Sigmoid colon (tissue), 4 donors: Measurements from ENCODE around the gene SLC51B.

Source experiments
- EP300 ChIP-seq, 4 donors: sonication (generic); formaldehyde crosslinking; IDR thresholded peaks; one replicate each; pipeline ENCODE4 v1.6.1; 2017; ENCODE audit warnings: antibody characterized with exemption in 4 of 4
- POLR2A ChIP-seq, 2 donors: fragments of 450-650 bp; IDR thresholded peaks; one replicate each; pipeline ENCODE4 v1.6.1; 2016; ENCODE audit warnings: antibody characterized with exemption in 2 of 2, mild to moderate bottlenecking in 2 of 2, moderate library complexity in 2 of 2
- POLR2AphosphoS5 ChIP-seq, 4 donors: sonication (generic); formaldehyde crosslinking; IDR thresholded peaks; one replicate each; pipeline ENCODE4 v1.6.1; 2017; ENCODE audit warnings: antibody characterized with exemption in 4 of 4
- TF ChIP-seq, protein P1 (sequence below), 4 experiments: fragments of 450-650 bp in 3 of 4; fragments of 200-600 bp in 1 of 4; IDR thresholded peaks; one replicate each; pipeline ENCODE4 v1.5.1; 2016 to 2019; ENCODE audit warnings: antibody characterized with exemption in 4 of 4, mild to moderate bottlenecking in 3 of 4, moderate library complexity in 2 of 4

GRCh38 chr15:65083262-65083701, 38.1 kb downstream of the SLC51B start:
- TF ChIP-seq, protein P1, sequence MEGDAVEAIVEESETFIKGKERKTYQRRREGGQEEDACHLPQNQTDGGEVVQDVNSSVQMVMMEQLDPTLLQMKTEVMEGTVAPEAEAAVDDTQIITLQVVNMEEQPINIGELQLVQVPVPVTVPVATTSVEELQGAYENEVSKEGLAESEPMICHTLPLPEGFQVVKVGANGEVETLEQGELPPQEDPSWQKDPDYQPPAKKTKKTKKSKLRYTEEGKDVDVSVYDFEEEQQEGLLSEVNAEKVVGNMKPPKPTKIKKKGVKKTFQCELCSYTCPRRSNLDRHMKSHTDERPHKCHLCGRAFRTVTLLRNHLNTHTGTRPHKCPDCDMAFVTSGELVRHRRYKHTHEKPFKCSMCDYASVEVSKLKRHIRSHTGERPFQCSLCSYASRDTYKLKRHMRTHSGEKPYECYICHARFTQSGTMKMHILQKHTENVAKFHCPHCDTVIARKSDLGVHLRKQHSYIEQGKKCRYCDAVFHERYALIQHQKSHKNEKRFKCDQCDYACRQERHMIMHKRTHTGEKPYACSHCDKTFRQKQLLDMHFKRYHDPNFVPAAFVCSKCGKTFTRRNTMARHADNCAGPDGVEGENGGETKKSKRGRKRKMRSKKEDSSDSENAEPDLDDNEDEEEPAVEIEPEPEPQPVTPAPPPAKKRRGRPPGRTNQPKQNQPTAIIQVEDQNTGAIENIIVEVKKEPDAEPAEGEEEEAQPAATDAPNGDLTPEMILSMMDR (IDR thresholded peaks at IDR 0.05): peak; percentile 36 to 43 (median 40)
- TF ChIP-seq POLR2A (IDR thresholded peaks at IDR 0.05) (no peak), EP300 (IDR thresholded peaks at IDR 0.05) (no peak), POLR2AphosphoS5 (IDR thresholded peaks at IDR 0.05) (peak in 1 of 4 donors; percentile 18)
